ENCODE measurements around the gene ITSN1. TPM values are rescaled to one million over a fixed set of nuclear protein-coding genes. Genes with fewer than 3 reads are reported as not detected.
A peak's percentile ranks its signal among the peaks of the same experiment; 100 is the strongest.

The ITSN1 gene
- total and polyA plus RNA-seq, 12 donors, result 20.0 to 60.5 (median 36.7) TPM

GRCh38 chr21:33856893-33857527 is 214.7 kb downstream of the ITSN1 start:
- H3K27ac ChIP-seq, result no peak overlapping the region
- H3K4me1 ChIP-seq (replicated peaks in 1 of 2), result no peaks in the 10 kb centered on the region
- TF ChIP-seq CTCF (IDR thresholded peaks at IDR 0.05), result no peak
- no peak for TF ChIP-seq POLR2A (IDR thresholded peaks at IDR 0.05)
- 73 to 83% (median 76%) methylated on average over 8 to 17 of the region's 17 CpGs for WGBS, 4 donors
- H3K36me3 ChIP-seq (replicated peaks in 1 of 2), result no peaks in the 10 kb centered on the region
- no peak overlapping the region for H3K4me3 ChIP-seq
- H3K9me3 ChIP-seq (replicated peaks in 1 of 3), result no peaks in the 10 kb centered on the region
- H3K27me3 ChIP-seq, result no peaks in the 10 kb centered on the region
- peak; percentile 45 to 74 (median 64) for DNase-seq
- intact Hi-C loops (cut with DNase I), result no loop called here

- Histone ChIP-seq H3K27me3 (no peaks in the 10 kb centered on the region), H3K4me3 (no peak overlapping the region), H3K9me3 (replicated peaks in 1 of 3) (no peaks in the 10 kb centered on the region), H3K27ac (no peak overlapping the region), H3K36me3 (replicated peaks in 1 of 2) (no peaks in the 10 kb centered on the region), H3K4me1 (replicated peaks in 1 of 2) (no peaks in the 10 kb centered on the region)
- no peak for DNase-seq
- 87 to 94% (median 90%) methylated on average over 9 to 25 of the region's 25 CpGs for WGBS, 4 donors
- no peak for TF ChIP-seq POLR2A (IDR thresholded peaks at IDR 0.05)
- intact Hi-C loops (cut with DNase I), result no loop called here
These were observed 215.8 kb downstream of the ITSN1 start for GRCh38 chr21:33857846-33858666.

- TF ChIP-seq CTCF (IDR thresholded peaks at IDR 0.05), result no peak
- no peak for TF ChIP-seq POLR2A (IDR thresholded peaks at IDR 0.05)
- no peak for DNase-seq
- 71 to 89% (median 88%) methylated on average over 13 to 15 of the region's 15 CpGs for WGBS, 4 donors
- H3K9me3 ChIP-seq (replicated peaks in 1 of 3), result no peaks in the 10 kb centered on the region
- no peaks in the 10 kb centered on the region for H3K4me1 ChIP-seq (replicated peaks in 1 of 2)
- intact Hi-C loops (cut with DNase I), result no loop called here
- no peaks in the 10 kb centered on the region for H3K36me3 ChIP-seq (replicated peaks in 1 of 2)
- no peaks in the 10 kb centered on the region for H3K27me3 ChIP-seq
- H3K4me3 ChIP-seq, result no peak overlapping the region
- no peak overlapping the region for H3K27ac ChIP-seq
These were observed 216.5 kb downstream of the ITSN1 start for GRCh38 chr21:33858667-33859372.

- H3K27ac ChIP-seq, result no peak overlapping the region
- H3K4me1 ChIP-seq (replicated peaks in 1 of 2), result no peaks in the 10 kb centered on the region
- 88 to 95% (median 91%) methylated on average over 16 to 18 of the region's 18 CpGs for WGBS, 4 donors
- H3K36me3 ChIP-seq (replicated peaks in 1 of 2), result no peaks in the 10 kb centered on the region
- H3K4me3 ChIP-seq, result no peak overlapping the region
- H3K27me3 ChIP-seq, result no peaks in the 10 kb centered on the region
- no peaks in the 10 kb centered on the region for H3K9me3 ChIP-seq (replicated peaks in 1 of 3)
- DNase-seq, result no peak
- TF ChIP-seq POLR2A (IDR thresholded peaks at IDR 0.05), result no peak
- no peak for TF ChIP-seq CTCF (IDR thresholded peaks at IDR 0.05)
- intact Hi-C loops (cut with DNase I), result no loop called here
These were observed 217.2 kb downstream of the ITSN1 start for GRCh38 chr21:33859373-33860102.
